ENCODE data around the gene CD52. TPM values are rescaled to one million over a fixed set of nuclear protein-coding genes. Genes with fewer than 3 reads are reported as not detected.

Gene CD52
- polyA plus RNA-seq, 1 of the 3 experiments (the other 2 are of a cell fraction), result not detected

- Histone ChIP-seq H2AFZ (ENCODE audit: low read depth) (no peak overlapping the region), H3K36me3 (replicated peaks in 1 of 2; ENCODE audit: control insufficient read depth in 1 of 2, insufficient read depth in 2 of 2, low read length in 1 of 2) (no peaks in the 10 kb centered on the region), H3K9me3 (no peaks in the 10 kb centered on the region), H3K27me3 (ENCODE audit: insufficient read depth) (no peaks in the 10 kb centered on the region), H3K4me1 (ENCODE audit: control insufficient read depth in 1 of 2, insufficient read depth in 2 of 2, low read depth in 1 of 2, low read length in 1 of 2) (no peaks in the 10 kb centered on the region), H3K9me2 (no peaks in the 10 kb centered on the region), H3K9ac (no peak overlapping the region), H3K4me3 (ENCODE audit: low read depth in 2 of 2, low read length in 1 of 2) (no peak overlapping the region), H3K4me2 (no peak overlapping the region), H3K27ac (ENCODE audit: low read depth in 2 of 2, low read length in 1 of 2) (no peak overlapping the region), H3K79me2 (ENCODE audit: insufficient read depth) (no peaks in the 10 kb centered on the region), H4K20me1 (ENCODE audit: insufficient read depth) (no peaks in the 10 kb centered on the region), H3F3A (replicated peaks; ENCODE audit: insufficient read depth) (no peaks in the 10 kb centered on the region)
- 95% methylated on average over 3 of the region's 5 CpGs for WGBS (ENCODE audit: low lambda C conversion rate)
- TF ChIP-seq TCF12 (IDR thresholded peaks at IDR 0.05) (no peak), NFIC (IDR thresholded peaks at IDR 0.05; ENCODE audit: borderline replicate concordance) (no peak), TEAD4 (IDR thresholded peaks at IDR 0.05; ENCODE audit: borderline replicate concordance, insufficient read depth) (no peak), FOXM1 (IDR thresholded peaks at IDR 0.05; ENCODE audit: low read depth) (no peak), JUND (IDR thresholded peaks at IDR 0.05) (no peak)
- TF ChIP-seq, protein P1, sequence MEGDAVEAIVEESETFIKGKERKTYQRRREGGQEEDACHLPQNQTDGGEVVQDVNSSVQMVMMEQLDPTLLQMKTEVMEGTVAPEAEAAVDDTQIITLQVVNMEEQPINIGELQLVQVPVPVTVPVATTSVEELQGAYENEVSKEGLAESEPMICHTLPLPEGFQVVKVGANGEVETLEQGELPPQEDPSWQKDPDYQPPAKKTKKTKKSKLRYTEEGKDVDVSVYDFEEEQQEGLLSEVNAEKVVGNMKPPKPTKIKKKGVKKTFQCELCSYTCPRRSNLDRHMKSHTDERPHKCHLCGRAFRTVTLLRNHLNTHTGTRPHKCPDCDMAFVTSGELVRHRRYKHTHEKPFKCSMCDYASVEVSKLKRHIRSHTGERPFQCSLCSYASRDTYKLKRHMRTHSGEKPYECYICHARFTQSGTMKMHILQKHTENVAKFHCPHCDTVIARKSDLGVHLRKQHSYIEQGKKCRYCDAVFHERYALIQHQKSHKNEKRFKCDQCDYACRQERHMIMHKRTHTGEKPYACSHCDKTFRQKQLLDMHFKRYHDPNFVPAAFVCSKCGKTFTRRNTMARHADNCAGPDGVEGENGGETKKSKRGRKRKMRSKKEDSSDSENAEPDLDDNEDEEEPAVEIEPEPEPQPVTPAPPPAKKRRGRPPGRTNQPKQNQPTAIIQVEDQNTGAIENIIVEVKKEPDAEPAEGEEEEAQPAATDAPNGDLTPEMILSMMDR (IDR thresholded peaks at IDR 0.05), result no peak
- POLR2A ChIA-PET, result no interaction called here
- CTCF ChIA-PET, result interaction anchor here (1.0 to 11.9 kb wide), 4 partner anchors 13 to 67 kb away, joined by 3 to 99 read pairs (median 16); no protein-coding TSS in a partner anchor
- no peak for DNase-seq
Measured at GRCh38 chr1:26349877-26350244, 32.1 kb downstream of the CD52 start.

DNA sequence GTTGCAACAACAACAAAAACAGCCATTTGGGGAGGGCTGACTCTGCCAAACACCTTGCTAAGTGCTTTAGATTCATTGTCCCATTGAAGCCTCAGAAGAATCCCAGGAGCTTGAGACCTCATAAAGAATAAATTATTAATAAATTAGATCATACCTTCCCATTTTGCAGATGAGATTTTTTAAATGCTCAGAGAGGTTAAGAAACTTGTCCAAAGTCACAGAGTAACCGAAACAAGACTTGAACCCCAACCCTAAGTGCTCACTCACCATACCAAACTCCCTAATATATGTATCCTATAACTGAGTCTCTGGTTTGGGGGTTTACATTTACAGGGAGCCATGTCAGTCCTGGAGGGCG is 32.6 kb downstream of the CD52 start:
- CTCF ChIA-PET, result interaction anchor here (0.9 to 11.9 kb wide), 4 partner anchors 13 to 67 kb away, joined by 3 to 99 read pairs (median 4); no protein-coding TSS in a partner anchor
- Histone ChIP-seq H4K20me1 (ENCODE audit: insufficient read depth) (no peaks in the 10 kb centered on the region), H3K79me2 (ENCODE audit: insufficient read depth) (no peaks in the 10 kb centered on the region), H2AFZ (ENCODE audit: low read depth) (no peak overlapping the region), H3K27ac (ENCODE audit: low read depth in 2 of 2, low read length in 1 of 2) (no peak overlapping the region), H3K27me3 (ENCODE audit: insufficient read depth) (no peaks in the 10 kb centered on the region), H3K9ac (no peak overlapping the region), H3K9me3 (no peaks in the 10 kb centered on the region), H3K4me3 (ENCODE audit: low read depth in 2 of 2, low read length in 1 of 2) (no peak overlapping the region), H3K4me2 (no peak overlapping the region), H3K36me3 (replicated peaks in 1 of 2; ENCODE audit: control insufficient read depth in 1 of 2, insufficient read depth in 2 of 2, low read length in 1 of 2) (no peaks in the 10 kb centered on the region), H3F3A (replicated peaks; ENCODE audit: insufficient read depth) (no peaks in the 10 kb centered on the region), H3K9me2 (no peaks in the 10 kb centered on the region), H3K4me1 (ENCODE audit: control insufficient read depth in 1 of 2, insufficient read depth in 2 of 2, low read depth in 1 of 2, low read length in 1 of 2) (no peaks in the 10 kb centered on the region)
- DNase-seq, result no peak
- 76% methylated on average over 2 of the region's 2 CpGs for WGBS (ENCODE audit: low lambda C conversion rate)
- POLR2A ChIA-PET, result no interaction called here
- TF ChIP-seq MXI1 (IDR thresholded peaks at IDR 0.05; ENCODE audit: low read depth, low read length) (no peak), FOSL2 (IDR thresholded peaks at IDR 0.05; ENCODE audit: borderline replicate concordance, low read depth) (no peak), IRF3 (IDR thresholded peaks at IDR 0.05; ENCODE audit: low read depth, low read length) (no peak), POLR2AphosphoS5 (IDR thresholded peaks at IDR 0.05; ENCODE audit: low read depth, low read length) (no peak), FOXJ3 (CRISPR knock-in tag; IDR thresholded peaks at IDR 0.05) (no peak), MEF2A (IDR thresholded peaks at IDR 0.05; ENCODE audit: borderline replicate concordance, low read depth) (no peak), SIN3A (IDR thresholded peaks at IDR 0.05; ENCODE audit: borderline replicate concordance, low read depth, low read length) (no peak), RCOR1 (IDR thresholded peaks at IDR 0.05; ENCODE audit: low read length) (no peak), JUND (IDR thresholded peaks at IDR 0.05) (no peak), TAF1 (IDR thresholded peaks at IDR 0.05; ENCODE audit: borderline replicate concordance, low read depth, low read length) (no peak), RXRA (IDR thresholded peaks at IDR 0.05; ENCODE audit: borderline replicate concordance, low read depth) (no peak), EP300 (IDR thresholded peaks at IDR 0.05; ENCODE audit: borderline replicate concordance in 1 of 2, low read depth in 1 of 2, low read length in 1 of 2) (no peak)
- TF ChIP-seq, protein P2, sequence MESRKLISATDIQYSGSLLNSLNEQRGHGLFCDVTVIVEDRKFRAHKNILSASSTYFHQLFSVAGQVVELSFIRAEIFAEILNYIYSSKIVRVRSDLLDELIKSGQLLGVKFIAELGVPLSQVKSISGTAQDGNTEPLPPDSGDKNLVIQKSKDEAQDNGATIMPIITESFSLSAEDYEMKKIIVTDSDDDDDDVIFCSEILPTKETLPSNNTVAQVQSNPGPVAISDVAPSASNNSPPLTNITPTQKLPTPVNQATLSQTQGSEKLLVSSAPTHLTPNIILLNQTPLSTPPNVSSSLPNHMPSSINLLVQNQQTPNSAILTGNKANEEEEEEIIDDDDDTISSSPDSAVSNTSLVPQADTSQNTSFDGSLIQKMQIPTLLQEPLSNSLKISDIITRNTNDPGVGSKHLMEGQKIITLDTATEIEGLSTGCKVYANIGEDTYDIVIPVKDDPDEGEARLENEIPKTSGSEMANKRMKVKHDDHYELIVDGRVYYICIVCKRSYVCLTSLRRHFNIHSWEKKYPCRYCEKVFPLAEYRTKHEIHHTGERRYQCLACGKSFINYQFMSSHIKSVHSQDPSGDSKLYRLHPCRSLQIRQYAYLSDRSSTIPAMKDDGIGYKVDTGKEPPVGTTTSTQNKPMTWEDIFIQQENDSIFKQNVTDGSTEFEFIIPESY (IDR thresholded peaks at IDR 0.05; ENCODE audit: borderline replicate concordance, low read depth), result no peak
- TF ChIP-seq, protein P3, sequence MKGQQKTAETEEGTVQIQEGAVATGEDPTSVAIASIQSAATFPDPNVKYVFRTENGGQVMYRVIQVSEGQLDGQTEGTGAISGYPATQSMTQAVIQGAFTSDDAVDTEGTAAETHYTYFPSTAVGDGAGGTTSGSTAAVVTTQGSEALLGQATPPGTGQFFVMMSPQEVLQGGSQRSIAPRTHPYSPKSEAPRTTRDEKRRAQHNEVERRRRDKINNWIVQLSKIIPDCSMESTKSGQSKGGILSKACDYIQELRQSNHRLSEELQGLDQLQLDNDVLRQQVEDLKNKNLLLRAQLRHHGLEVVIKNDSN (IDR thresholded peaks at IDR 0.05; ENCODE audit: borderline replicate concordance, low read depth), result no peak
- TF ChIP-seq, protein P4, sequence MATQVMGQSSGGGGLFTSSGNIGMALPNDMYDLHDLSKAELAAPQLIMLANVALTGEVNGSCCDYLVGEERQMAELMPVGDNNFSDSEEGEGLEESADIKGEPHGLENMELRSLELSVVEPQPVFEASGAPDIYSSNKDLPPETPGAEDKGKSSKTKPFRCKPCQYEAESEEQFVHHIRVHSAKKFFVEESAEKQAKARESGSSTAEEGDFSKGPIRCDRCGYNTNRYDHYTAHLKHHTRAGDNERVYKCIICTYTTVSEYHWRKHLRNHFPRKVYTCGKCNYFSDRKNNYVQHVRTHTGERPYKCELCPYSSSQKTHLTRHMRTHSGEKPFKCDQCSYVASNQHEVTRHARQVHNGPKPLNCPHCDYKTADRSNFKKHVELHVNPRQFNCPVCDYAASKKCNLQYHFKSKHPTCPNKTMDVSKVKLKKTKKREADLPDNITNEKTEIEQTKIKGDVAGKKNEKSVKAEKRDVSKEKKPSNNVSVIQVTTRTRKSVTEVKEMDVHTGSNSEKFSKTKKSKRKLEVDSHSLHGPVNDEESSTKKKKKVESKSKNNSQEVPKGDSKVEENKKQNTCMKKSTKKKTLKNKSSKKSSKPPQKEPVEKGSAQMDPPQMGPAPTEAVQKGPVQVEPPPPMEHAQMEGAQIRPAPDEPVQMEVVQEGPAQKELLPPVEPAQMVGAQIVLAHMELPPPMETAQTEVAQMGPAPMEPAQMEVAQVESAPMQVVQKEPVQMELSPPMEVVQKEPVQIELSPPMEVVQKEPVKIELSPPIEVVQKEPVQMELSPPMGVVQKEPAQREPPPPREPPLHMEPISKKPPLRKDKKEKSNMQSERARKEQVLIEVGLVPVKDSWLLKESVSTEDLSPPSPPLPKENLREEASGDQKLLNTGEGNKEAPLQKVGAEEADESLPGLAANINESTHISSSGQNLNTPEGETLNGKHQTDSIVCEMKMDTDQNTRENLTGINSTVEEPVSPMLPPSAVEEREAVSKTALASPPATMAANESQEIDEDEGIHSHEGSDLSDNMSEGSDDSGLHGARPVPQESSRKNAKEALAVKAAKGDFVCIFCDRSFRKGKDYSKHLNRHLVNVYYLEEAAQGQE (IDR thresholded peaks at IDR 0.05; ENCODE audit: low read depth, low read length), result no peak
